HL-60 (cell line): ENCODE data around the gene CITED1.

ENCODE experiments used
- DNase-seq, 2 experiments: peaks; one replicate each; pipeline ENCODE4 v3.0.0-alpha.2; 2010 to 2020; ENCODE audit warnings: low read depth in 1 of 2, low spot score in 1 of 2
- H3K27ac ChIP-seq: fragments of 250-450 bp; sonication (Bioruptor Pico); replicated peaks from 2 replicates; pipeline ENCODE4 v1.5.1; 2020; ENCODE audit warnings: mild to moderate bottlenecking, moderate library complexity
- H3K27me3 ChIP-seq: fragments of 250-450 bp; sonication (Bioruptor Pico); 2 replicates; pipeline ENCODE4 v1.5.1; 2021; ENCODE audit warnings: mild to moderate bottlenecking, moderate library complexity; ENCODE audit not compliant: insufficient read depth, poor library complexity, severe bottlenecking
- H3K4me3 ChIP-seq: replicated peaks from 2 replicates; pipeline ENCODE4 v1.5.1; 2011; ENCODE audit warnings: mild to moderate bottlenecking, control low read depth, low read length; ENCODE audit not compliant: insufficient read depth
- GABPA ChIP-seq: IDR thresholded peaks from 2 replicates; pipeline ENCODE4 v1.6.1; 2012; ENCODE audit warnings: low read depth
- POLR2AphosphoS5 ChIP-seq: IDR thresholded peaks from 2 replicates; pipeline ENCODE4 v1.6.1; 2012; ENCODE audit warnings: low read depth
- REST ChIP-seq: IDR thresholded peaks from 2 replicates; pipeline ENCODE4 v1.6.1; 2012; ENCODE audit warnings: low read depth; ENCODE audit not compliant: insufficient replicate concordance
- SPI1 ChIP-seq: IDR thresholded peaks from 2 replicates; pipeline ENCODE4 v1.6.1; 2012; ENCODE audit warnings: low read depth, mild to moderate bottlenecking, borderline replicate concordance
- TF ChIP-seq, protein P1 (sequence below): IDR thresholded peaks from one replicate; pipeline ENCODE4 v1.5.1; 2011; ENCODE audit warnings: low read length, control low read depth, inconsistent platforms; ENCODE audit not compliant: insufficient read depth

CITED1 gene

DNA sequence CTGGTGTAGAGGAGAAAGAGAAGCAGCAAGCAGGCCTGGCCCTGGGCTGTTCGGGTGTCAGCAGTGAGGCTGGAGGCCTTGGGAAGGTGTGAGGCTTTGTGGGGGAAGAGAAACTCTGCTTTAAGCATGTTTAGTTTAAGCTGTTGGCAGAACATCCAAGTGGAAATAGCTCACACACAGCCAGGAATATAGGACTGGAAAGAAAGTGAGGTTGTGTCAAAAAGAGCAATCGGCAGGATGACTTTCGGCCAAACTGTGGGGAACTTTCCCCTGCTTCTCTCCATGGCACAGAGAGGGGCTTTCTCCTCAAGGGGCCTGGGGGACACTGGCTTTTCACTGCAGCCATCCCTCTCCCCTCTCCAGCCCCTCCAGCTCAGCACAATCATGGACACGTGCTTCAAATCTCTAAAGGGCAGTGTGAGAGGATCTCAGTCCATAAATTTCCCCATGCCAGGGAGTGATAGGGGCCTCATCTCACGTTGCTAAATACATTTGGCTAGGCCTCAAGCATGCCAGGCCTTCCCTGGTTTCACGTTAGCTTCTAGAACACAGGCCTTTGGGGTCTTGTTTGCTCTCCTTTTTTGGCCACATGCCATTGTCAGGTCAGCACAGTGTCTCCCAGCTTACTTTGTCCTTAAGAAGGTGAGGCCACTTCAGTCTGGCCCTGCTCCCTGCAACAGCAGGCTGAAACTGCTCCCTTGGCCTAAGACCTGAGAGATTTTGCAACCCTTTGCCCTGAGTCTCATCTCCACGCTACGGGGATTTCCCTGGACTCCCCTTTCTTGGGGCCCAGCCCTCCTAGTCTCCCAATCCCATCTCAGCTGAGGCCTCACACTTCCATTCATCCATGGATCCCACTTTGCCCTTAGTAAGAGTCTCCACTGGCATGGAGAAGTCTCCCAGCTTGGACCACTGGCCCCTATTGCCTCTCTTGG, 8.3 kb upstream of the CITED1 start:
- no peak overlapping the region for H3K4me3 ChIP-seq
- DNase-seq: no peak
- no peak overlapping the region for H3K27ac ChIP-seq
- TF ChIP-seq GABPA (no peak), REST (no peak)
- H3K27me3 ChIP-seq: peaks cover 3% of the 10 kb centered on the region

- Histone ChIP-seq H3K27me3 (peaks cover 9% of the 10 kb centered on the region), H3K4me3 (no peak overlapping the region), H3K27ac (no peak overlapping the region)
- no peak for DNase-seq
- no peak for TF ChIP-seq REST
- TF ChIP-seq POLR2AphosphoS5: no peak
Measured at GRCh38 chrX:72312311-72312940, 6.7 kb upstream of the CITED1 start.

DNA sequence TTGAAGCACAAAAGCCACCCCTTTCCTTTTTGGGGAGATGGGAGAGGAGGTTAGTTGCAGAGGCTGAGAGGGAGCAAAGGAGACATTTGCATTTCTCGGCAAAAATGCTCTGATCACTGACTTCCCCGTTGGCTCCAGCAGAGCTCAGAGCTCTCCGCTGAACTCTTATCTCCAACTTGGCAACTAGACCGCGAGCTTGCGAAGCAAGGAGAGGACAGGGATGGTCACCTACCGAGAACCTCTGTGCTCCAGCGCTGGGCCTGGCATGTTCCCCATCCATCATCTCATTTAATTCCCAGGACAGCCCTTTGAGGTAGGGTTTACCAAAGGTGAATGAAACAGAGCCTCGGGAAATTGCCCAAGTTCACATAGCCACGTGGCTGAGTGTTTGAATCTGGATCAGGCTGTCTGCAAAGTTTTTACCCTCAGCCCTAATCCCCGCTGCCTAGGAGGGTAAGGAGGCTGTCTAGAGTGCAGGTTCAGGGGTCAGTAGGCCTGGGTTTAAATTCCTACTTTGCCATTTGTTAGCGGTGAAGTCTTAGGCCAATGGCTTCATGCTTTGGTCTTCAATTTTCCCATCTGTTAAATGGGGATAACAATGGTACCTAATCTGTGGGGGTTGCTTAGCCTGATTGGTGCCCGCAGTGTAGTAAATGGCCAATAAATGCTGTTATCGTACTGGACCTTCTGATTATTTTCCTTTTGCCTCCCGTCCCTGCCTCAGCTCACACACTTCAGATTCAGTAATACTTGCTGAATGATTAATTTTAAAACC, 3.8 kb upstream of the CITED1 start:
- TF ChIP-seq POLR2AphosphoS5 (no peak), GABPA (no peak), REST (no peak), SPI1 (no peak)
- TF ChIP-seq, protein P1, sequence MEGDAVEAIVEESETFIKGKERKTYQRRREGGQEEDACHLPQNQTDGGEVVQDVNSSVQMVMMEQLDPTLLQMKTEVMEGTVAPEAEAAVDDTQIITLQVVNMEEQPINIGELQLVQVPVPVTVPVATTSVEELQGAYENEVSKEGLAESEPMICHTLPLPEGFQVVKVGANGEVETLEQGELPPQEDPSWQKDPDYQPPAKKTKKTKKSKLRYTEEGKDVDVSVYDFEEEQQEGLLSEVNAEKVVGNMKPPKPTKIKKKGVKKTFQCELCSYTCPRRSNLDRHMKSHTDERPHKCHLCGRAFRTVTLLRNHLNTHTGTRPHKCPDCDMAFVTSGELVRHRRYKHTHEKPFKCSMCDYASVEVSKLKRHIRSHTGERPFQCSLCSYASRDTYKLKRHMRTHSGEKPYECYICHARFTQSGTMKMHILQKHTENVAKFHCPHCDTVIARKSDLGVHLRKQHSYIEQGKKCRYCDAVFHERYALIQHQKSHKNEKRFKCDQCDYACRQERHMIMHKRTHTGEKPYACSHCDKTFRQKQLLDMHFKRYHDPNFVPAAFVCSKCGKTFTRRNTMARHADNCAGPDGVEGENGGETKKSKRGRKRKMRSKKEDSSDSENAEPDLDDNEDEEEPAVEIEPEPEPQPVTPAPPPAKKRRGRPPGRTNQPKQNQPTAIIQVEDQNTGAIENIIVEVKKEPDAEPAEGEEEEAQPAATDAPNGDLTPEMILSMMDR: no peak
- H3K4me3 ChIP-seq: peak overlapping the region; percentile 20; the same call in 1 of the 2 replicates
- H3K27ac ChIP-seq: no peak overlapping the region
- DNase-seq: peak in 1 of 2 experiments; percentile 15
- H3K27me3 ChIP-seq: peaks cover 30% of the 10 kb centered on the region
